GM19099 (cell line): ENCODE results near the gene NDUFS6.

ENCODE experiments used
- POLR2A ChIP-seq: IDR thresholded peaks from 3 replicates; pipeline ENCODE4 v1.6.1; 2011; ENCODE audit warnings: low read depth; ENCODE audit not compliant: insufficient read length; ENCODE audit errors: extremely low read depth

Gene NDUFS6

GRCh38 chr5:1762121-1762882 lies 38.9 kb upstream of the NDUFS6 start:
- no peak for TF ChIP-seq POLR2A

DNA sequence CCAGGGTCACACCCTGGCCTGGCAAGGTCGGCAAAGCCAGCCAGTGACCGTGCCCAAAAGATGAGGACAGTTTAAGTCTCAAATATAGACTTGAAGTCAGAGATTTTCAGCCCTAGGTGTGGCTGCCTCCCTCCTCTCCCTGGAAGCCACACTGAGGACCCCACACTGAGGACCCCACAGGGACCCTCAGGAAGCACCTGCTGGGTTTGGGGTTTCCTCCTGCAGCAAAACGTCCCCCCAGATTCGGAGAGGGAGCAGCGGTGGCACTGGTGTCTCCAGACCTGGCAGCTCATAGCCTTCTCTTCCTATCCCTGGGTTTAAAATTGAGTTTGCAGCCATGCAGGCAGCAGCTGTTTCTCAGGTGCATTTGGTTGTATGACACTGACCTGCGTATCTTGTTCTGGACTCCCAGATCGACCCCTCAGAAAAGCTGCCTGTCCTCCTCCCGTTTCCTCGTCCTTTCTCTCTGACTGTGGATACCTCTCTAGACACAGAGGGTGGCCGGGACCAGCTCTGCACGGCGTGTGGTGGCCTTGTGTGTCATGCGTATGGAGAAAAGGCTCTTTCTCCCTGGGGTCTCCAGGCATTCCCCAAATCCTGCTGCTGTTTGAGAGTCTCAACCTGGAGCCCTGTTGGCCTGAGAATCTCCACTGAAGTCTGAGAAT lies 38.2 kb upstream of the NDUFS6 start:
- no peak for TF ChIP-seq POLR2A

DNA sequence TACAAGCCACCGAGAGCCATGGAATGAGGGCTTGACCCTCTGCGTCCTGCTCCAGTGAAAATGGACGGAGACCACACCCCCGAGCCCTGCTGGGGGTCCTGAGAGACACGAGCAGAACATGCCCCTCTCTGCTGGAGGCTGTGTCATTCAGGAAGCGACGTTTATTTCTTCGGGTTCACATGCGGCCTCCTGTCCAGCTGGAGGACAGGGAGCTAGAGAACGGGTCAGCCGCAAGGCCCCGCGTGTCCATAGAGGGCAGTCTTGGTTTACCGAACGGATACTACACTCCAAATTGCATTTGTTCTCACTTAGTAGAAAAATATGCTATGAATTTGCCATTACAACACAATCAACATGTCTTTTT lies 37.7 kb upstream of the NDUFS6 start:
- TF ChIP-seq POLR2A = no peak

GRCh38 chr5:1763960-1764605 lies 37.1 kb upstream of the NDUFS6 start:
- TF ChIP-seq POLR2A = no peak

- no peak for TF ChIP-seq POLR2A
Observed at GRCh38 chr5:1764606-1764960, 36.6 kb upstream of the NDUFS6 start.

DNA sequence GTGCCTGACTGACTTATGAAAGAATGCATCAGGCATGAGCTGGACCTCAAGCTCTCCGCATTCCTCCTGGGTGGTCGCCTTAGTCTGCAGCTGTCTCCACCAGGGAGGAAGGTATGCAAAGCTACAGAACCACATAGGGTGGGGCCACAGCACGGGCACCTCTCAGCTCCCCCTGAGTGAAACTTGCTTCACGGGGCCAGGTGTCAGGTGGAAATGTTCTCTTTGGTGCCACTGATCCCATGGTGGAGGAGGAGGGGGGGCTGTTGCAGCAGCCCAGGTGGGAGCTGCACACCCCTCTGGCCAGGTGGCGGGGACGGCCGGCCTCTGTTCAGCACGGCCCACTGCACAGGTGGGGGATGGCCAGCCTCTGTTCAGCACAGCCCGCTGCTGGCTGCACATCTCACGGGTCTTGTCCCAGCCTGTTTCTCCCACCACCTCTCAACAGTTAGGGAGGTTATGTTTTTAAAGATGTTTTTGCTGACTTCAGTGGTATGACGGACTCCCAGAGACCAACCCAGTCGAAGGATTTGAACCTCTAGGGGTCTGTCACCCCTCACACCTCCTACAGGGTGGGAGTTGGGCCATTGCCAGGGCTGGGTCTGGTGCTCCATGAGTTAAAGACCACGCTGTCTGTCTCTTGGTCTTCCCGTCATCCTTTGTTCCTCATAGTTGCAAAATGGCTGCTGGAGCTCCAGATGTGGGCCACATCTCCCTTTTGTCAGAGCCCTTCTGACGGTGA lies 35.9 kb upstream of the NDUFS6 start:
- TF ChIP-seq POLR2A = no peak

- no peak for TF ChIP-seq POLR2A
Observed at GRCh38 chr5:1765880-1766235, 35.3 kb upstream of the NDUFS6 start.

- no peak for TF ChIP-seq POLR2A
Observed at GRCh38 chr5:1767524-1768282, 33.5 kb upstream of the NDUFS6 start.

- TF ChIP-seq POLR2A = no peak
Observed at GRCh38 chr5:1768283-1769000, 32.8 kb upstream of the NDUFS6 start.

GRCh38 chr5:1769017-1769640 lies 32.1 kb upstream of the NDUFS6 start:
- no peak for TF ChIP-seq POLR2A

- TF ChIP-seq POLR2A = no peak
Observed at GRCh38 chr5:1769752-1770442, 31.3 kb upstream of the NDUFS6 start.

GRCh38 chr5:1770443-1770802 lies 30.8 kb upstream of the NDUFS6 start:
- no peak for TF ChIP-seq POLR2A

DNA sequence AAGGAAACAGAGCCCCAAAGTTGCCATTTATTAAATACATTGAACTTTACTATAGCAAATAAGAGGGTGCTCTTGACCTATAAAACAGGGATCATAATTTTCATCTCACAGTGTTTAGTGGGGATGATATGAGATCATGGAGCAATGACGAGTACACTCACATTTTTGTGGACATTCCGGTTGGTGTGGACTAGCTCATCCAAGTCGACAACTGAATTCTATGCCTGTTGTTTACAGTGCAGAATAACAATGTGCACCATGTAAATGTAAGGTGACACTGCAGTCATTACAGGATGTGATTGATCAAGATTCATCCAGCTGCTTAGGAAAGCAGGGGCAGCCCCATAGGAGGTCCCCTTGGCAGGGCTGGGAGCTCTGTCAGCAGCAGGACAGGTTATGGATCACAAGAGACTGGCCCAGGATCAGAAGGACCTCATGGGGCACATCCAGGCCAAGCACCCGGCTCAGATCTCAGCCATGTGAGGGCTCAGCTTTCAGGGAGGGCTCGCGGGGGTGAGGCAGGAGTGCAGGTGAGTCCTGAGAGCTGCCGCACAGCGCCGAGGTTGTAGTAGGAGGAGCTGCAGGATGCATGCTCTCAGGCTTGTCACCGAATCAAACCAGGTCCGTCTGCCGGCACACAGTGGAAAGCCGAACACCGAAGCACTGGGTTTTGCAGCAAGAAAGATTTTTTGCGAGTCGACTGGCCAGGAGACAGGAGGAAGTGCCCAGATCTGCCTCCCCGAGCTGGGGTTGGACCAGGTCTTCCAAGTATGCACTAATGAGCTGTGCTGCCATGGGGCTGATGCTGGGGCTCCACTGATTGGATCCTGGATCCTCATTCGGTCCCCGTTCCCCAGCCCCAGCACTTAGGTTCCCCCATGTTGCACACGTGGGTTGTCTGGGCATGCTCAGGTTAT lies 29.8 kb upstream of the NDUFS6 start:
- TF ChIP-seq POLR2A = no peak

GRCh38 chr5:1772634-1773033 lies 28.6 kb upstream of the NDUFS6 start:
- TF ChIP-seq POLR2A = no peak
